ENCODE data around the gene CTCFL.

The CTCFL gene

GRCh38 chr20:57464642-57465211 lies 60.2 kb downstream of the CTCFL start:
- H3K27ac ChIP-seq, result no peak overlapping the region
- no peak for TF ChIP-seq CTCF (conservative IDR thresholded peaks at IDR 0.05; ENCODE audit: low read depth)
- ChIA-PET POLR2A (ENCODE audit: low non-redundant PET) (no interaction called here), CTCF (interaction anchor here (0.6 to 1.3 kb wide), 7 partner anchors 18 to 784 kb away, joined by 3 to 4 read pairs (median 3); no protein-coding TSS in a partner anchor)
- peak; percentile 68 for DNase-seq (ENCODE audit: low spot score)

- CTCF ChIA-PET, result no interaction called here
- no peak overlapping the region for H3K27ac ChIP-seq
- TF ChIP-seq CTCF (conservative IDR thresholded peaks at IDR 0.05; ENCODE audit: low read depth), result no peak
- no peak for DNase-seq (ENCODE audit: low spot score)
- POLR2A ChIA-PET (ENCODE audit: low non-redundant PET), result no interaction called here
Observed at GRCh38 chr20:57462781-57463180, 62.2 kb downstream of the CTCFL start.

- CTCF ChIA-PET, result no interaction called here
- DNase-seq (ENCODE audit: low spot score), result no peak
- H3K27ac ChIP-seq, result no peak overlapping the region
- POLR2A ChIA-PET (ENCODE audit: low non-redundant PET), result no interaction called here
- no peak for TF ChIP-seq CTCF (conservative IDR thresholded peaks at IDR 0.05; ENCODE audit: low read depth)
Observed at GRCh38 chr20:57461726-57462125, 63.2 kb downstream of the CTCFL start.

GRCh38 chr20:57460781-57461465 lies 64.0 kb downstream of the CTCFL start:
- POLR2A ChIA-PET (ENCODE audit: low non-redundant PET), result no interaction called here
- DNase-seq (ENCODE audit: low spot score), result no peak

GRCh38 chr20:57459897-57460296 lies 65.0 kb downstream of the CTCFL start:
- ChIA-PET POLR2A (ENCODE audit: low non-redundant PET) (no interaction called here), CTCF (interaction anchor here (0.6 to 1.1 kb wide), 2 partner anchors 10 to 49 kb away, joined by 3 read pairs; no protein-coding TSS in a partner anchor)
- TF ChIP-seq CTCF (conservative IDR thresholded peaks at IDR 0.05; ENCODE audit: low read depth), result no peak
- DNase-seq (ENCODE audit: low spot score), result no peak
- H3K27ac ChIP-seq, result no peak overlapping the region

More at GRCh38 chr20:57460781-57461465, 64.0 kb downstream of the CTCFL start:
- no peak for TF ChIP-seq CTCF (conservative IDR thresholded peaks at IDR 0.05; ENCODE audit: low read depth)
- no peak overlapping the region for H3K27ac ChIP-seq
- CTCF ChIA-PET, result interaction anchor here (0.6 to 1.1 kb wide), 2 partner anchors 13 to 47 kb away, joined by 3 to 4 read pairs; no protein-coding TSS in a partner anchor

GRCh38 chr20:57459278-57459677 lies 65.7 kb downstream of the CTCFL start:
- DNase-seq (ENCODE audit: low spot score), result no peak
- ChIA-PET CTCF (no interaction called here), POLR2A (ENCODE audit: low non-redundant PET) (no interaction called here)
- no peak for TF ChIP-seq CTCF (conservative IDR thresholded peaks at IDR 0.05; ENCODE audit: low read depth)
- no peak overlapping the region for H3K27ac ChIP-seq
